DMS 273 (cell line): Measurements from ENCODE around the gene RIPOR2.
A peak's percentile ranks its signal among the peaks of the same experiment; 100 is the strongest.
"Not testable (repeated sequence)": the region's sequence is repeated elsewhere in the genome, so short reads cannot be mapped to it uniquely, and the experiment has no call there.

Experiments
- DNase-seq: peaks from one replicate; lab custom pipeline; 2025; ENCODE audit not compliant: unreplicated experiment; lab: John Stamatoyannopoulos, UW

RIPOR2 gene

DNA sequence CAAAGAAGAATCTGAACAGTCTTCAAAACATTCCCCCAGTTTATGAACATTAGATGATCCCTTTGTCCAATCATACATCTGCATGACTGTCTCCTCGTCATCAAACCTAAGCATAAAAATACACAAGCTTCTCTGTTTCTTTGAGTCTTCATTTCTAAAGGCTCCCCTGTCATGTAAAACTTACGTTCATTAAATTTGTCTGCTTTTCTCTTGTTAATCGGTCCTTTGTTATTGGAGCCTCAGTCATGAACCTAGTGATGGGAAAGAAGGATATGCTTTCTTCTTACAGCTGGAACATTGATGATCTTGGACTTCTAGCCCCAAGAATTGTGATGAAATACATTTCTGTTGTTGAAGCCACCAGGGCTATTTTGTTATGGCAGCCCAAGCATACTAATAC lies 18.0 kb upstream of the RIPOR2 start:
- no peak for DNase-seq

DNA sequence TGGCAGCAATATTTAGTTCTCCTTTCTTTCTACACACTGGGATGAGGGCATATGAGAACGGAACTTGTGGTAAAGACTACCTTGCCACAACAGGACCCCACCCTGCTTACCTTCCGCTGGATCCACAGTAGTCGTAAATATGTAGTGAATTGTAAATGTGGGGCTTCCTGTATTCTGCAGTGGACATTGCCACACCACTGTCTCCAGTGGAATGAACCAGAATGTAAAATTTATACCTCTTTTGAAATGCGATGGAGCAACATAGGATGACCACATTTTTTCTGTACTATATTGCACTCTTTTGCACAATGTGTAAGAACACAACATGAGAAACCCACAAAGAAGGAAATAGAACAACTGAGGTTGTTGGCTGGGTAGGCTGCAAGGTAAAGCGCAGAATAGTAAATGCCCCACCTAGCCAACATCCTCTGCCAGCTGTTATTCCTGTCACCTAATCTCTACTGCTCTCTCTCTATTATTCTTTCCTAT lies 16.1 kb upstream of the RIPOR2 start:
- no peak for DNase-seq

DNA sequence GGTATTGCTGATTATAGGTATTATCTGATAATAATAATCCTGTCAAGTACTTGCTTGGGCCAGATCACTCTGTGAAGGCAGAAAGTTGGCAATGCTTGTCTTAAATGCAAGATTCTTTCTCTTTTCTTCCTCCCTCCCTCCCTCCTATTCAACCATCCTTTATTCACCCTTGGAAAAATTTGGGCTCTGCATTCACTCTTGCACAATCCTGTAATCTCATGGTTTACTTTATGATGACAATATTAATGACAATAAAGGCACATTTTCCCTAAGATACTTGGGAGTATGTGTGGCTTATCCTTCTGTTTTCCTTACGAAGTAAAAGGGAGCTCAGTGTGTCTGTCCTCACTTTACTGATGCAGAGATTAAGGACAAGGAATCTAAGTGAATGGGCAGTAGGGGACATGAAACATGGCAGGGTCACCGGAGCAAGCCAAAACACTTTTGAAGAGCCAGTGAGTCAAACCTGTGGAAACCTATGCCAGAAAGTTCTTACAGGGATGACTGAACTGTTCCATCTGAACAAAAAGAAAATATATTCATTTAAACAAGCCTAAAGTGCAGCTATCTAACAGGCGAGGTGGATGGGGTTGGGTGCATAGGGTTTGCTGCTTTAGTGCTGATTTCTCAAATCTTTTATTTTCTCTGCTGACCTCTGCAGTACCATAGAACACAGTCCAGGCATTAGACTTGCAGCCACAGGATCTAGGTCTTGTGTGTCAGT lies 14.6 kb upstream of the RIPOR2 start:
- DNase-seq, result no peak

DNA sequence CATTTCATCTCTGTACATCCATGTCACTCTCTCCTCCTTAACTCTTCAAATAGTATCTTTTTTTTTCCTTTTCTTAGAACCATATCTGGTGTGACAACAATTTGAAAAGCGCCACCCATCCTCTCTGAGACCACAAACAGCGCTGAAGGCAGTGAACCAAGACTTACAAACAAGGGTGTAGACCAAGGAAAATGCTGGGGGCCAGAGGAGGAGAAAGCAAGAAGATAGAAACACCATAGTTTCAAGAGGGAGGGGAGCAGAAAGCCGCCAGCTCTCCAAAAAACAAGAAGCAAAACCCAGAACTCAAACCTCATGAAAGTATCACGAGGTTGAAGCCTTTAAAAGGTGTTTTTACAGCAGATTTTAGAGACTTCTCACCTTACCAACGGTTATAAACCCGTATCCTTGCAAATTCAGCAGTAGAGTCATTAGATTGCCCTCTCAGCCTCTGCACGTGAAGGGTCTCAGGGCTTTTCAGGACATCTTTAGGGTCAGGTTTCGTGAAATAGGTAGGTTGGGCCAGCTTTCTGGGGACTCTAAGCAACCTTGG lies 13.3 kb upstream of the RIPOR2 start:
- DNase-seq, result no peak

DNA sequence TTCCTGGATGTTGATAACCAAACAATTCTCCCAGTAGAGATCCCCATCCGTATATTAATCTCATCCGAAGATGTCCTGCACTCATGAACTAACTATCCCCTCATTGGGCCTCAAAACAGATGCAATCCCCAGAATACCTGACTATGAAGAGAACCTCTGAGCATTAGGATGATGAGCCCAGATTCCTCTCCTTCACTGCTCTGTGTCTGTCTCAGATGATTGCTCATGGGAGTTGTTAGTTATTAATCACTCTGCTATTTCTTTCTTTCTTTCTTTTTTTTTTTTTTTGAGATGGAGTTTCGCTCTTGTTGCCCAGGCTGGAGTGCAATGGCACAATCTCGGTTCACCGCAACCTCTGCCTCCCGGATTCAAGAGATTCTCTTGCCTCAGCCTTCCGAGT lies 12.5 kb upstream of the RIPOR2 start:
- DNase-seq, result not testable (repeated sequence)

DNA sequence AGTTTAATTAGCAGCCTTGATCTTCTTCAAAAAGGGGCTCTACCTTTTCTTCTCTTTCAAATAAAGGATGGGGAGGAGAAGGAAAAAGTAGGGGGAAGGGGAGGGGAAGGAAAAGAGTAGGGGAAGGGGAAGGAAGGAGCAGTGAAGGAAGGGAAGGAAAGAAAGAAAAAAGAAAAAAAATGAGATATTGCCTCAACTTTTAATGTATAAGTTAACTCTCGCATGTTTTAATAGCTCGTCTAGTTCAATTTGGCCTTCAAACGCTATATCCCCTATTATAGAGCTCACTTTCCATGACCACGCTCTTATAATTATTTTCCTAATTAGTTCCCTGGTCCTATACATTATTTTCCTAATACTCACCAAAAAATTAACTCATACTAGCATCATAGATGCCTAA lies 11.9 kb upstream of the RIPOR2 start:
- no peak for DNase-seq

DNA sequence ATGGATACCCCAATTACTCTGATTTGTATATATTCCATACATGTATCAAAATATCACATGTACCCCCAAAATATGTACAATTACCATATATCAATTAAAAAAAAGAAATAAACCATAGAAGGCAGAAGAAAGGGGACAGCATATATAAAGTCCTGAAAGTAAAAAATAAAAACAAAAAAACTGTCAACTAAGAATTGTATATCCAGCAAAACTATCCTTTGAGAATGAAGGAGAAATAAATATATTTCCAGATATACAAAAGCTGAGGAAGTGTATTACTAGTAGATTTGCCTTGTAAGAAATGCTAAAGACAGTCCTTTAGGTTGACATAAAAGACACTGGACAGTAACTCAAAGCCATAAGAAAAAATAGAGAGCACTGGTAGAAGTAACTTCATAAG lies 9.3 kb upstream of the RIPOR2 start:
- no peak for DNase-seq

DNA sequence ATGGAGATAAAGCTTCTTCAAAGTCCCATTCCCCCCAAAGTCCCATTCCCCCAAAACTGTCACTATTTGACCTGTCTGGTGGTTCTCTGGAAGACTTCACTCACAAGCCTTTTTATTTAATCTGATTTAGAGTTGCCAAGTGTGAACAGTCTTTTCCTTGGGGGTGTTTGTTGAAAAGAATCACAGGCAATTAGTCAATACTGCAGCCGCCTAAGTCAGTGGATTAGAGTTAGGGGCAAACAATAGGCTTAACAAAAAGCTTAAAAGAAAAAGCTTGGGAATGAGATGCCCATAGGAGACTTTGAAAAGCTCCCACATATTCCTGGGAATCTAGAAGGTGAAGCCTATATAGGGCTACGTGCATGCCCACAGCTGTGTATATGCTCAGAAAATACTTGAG lies 8.0 kb upstream of the RIPOR2 start:
- DNase-seq, result no peak

DNA sequence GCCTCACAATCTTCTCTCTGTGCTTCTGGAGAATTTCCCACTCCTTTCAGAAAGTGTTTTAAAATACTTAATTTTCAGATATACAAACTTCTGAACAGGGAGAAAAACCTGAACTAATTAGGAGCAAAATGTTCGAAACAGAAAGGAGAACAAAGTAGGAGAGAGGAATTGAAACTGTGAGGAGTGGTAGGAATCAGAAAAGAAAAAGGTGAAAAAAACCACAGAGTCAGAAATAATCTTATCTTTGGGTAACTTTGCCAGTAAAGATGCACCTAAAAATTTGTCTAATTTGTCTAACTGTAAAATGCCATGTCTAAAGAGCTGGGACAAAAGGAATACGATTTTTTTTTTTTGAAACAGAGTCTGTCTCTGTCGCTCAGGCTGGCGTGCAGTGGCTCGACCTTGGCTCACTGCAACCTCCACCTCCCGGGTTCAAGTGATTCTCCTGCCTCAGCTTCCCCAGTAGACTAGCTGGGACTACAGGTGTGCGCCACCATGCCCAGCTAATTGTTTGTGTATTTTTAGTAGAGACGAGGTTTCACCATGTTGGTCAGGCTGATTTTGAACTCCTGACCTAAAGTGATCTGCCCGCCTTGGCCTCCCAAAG lies 4.7 kb upstream of the RIPOR2 start:
- no peak for DNase-seq

DNA sequence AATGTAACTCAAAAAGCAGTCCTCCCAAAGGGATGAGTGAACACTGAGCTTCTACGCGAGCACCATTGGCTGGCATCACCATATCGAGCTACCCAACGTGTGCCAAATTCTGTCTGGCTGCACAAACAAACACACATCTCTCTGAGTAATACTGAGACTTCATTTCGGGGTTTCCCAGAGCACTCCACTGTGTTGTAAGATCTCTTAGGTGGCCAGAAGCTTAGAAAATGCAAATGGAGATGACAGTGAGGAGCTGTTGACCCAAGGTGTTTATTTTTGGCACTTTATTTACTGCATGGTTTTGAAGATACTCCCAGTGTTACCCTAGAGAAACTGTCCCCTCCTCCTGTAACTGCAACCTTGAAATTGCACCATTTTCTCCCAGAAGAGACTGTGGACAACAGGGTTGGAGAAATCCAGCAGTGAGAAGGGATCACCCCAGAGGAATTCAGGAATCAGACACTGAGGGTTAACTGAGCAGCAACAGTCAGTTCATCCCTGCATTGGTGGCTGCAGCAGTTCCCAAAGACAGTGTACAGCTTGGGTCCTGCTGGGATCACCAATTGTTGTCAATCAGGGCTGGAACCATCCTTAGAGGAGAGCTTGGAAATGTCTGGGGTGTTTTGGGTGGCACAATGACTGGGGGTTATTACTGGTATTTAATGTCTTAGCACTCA lies 1.0 kb upstream of the RIPOR2 start:
- no peak for DNase-seq

DNA sequence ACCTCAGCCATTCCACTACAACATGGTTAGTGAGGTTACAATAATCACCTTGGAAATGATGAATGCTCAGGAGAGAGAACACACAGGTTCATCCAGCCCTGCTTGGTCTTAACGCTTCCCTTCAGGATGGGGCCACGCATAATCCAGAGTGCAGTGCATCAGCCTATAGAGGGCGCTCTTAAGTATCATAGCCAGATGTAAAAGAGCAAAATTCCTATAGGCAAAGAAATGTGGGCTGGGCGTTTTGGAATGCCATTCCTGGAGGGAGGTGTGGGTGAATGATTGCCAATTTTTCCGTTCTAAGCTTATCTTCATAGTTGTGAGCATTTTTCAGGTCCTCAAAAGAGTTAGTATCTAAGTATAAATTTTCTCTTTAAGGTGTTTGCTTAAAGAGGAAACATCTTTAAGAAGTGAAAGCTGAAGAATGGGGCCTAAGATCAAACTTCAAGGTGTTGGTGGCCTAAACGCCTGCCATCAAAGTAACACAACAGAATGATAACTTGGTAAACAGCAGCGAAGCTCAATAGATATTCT lies 1.8 kb downstream of the RIPOR2 start:
- DNase-seq, result peak; percentile 73

DNA sequence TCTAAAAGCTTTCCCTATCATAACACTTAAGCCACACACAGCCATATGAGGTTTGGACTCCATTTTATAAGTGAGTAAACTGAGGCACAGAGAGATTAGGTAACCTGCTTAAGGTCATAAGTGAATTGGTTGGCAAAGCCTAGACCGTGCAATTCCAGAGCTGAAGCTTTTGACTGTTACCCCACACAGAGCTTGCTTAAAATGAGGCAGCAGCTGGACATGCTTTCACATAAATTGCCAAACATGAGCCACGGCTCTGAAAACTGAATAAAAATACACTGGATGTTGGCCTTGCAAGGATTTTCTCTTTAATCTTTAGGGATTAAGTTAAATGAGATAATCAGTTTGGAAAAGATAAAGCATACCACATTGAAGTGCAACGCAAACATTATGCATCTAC lies 2.5 kb downstream of the RIPOR2 start:
- DNase-seq, result no peak

DNA sequence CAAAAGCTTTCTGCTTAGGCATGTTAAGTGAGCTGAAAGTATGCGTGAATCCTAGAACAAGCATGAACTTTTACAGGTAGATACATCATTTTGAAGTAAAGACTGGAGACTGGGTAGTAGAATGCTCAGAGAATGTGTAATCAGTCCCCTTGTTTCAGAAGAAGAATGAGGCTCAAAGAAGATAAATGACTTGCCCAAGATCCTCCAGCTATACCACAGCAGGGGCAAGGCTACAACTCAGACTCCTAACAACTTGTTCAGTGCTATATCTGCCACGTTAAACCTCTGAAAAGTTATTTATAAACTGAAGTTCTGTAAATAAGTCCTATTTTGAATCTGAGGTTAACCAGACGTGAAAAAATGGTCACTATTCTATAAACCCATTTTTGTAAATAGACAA lies 2.9 kb downstream of the RIPOR2 start:
- DNase-seq, result no peak

DNA sequence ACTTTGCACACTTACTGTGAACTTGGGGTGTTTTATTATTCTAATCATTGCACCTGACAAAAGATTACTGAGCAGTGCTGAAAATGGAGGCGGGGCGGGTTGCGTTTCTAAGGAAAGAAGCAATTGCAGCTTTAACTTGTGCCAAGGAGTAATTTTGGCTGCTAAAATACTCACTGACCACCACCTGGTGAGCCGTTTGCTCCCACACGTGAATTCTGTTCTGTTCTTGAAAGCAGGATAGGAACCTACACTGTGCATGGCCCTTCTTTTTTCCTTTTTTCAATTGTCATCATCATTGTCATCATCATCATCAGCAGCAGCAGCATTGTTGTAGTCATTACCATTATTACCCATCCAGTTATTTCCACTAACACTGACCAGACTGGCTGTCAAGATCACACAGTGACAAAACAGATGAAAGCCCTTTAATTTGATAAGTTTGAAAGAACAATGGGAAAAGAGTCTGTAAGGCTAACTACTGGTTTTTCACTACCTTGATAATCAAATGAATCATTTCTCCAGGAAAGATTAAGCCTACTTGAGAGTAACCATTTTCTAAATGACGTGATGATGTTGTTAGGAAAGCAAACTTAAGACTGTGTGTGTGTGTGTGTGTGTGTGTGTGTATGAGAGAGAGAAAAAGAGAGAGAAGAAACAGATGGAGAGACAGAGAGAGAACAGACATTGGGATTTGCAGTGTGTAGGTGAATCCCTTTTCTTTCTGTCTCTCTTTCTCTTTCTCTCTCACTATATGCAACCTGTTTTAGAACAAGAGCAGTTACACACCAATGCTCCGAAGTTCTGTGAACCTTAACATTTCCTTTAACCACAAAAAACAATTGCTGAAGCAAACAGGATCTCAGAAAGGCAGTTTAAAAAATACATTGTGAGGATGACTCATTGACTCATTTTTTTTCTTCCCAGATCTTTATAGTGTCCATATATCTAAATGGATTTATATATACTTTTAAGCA lies 3.8 kb downstream of the RIPOR2 start:
- DNase-seq, result no peak

DNA sequence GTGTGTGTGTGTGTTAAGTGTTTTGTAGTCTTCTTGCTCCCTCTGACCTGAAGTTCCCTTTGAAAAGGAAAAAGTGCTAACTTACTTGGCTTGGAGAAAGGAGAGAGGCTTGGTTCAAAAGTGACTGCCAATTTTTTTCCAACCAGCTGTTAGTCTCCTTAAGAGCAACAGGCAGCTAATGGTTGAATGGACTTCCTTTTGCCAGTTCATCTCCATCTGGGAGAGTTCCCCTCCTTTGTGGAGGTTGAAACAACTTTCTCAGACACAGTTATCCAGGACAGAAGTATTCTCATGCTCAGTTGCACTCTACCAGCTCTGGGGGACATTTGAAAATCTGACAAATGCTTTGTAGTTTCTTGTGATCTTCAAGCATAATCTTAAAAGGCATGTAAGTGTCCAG lies 4.5 kb downstream of the RIPOR2 start:
- DNase-seq, result peak; percentile 65

DNA sequence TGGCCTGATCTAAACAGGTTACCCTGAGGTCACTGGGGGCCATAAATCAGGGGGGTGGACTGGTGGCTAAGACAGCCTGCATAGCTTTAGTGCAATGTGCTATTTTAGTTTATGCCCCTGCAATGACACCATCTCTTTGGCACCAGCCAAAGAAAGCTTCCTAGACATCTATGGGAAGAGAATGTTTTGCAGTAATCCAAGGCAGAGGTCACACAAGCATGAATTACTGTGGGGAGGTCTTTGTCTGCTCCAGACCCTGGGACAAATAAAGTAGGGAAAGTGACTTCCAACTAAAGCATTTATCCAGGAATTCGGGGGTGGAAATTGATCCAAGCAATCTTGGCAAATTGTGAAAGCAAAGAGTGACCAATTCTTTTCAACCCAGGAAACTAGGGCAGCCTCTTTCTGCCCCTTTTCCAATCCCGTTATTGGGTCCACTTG lies 5.3 kb downstream of the RIPOR2 start:
- DNase-seq, result no peak

DNA sequence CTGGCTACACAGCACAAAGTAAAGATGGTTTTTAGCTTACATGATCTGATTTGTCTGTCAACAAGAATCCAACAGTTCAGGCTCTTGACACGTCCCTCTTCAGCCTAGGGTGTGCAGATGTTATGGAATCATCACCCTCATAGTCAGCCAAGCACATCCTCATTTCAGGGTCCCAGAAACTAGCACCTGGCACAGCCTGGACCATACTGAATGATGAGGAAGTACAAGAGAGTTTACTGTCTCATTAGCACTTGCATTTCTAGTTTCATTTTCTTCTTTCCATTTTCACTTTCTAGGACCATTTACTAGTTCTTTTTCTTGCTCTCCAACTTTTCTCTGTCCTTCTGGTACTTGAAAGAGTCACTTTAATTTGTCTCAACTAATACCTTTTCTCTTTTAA lies 6.5 kb downstream of the RIPOR2 start:
- DNase-seq, result no peak

DNA sequence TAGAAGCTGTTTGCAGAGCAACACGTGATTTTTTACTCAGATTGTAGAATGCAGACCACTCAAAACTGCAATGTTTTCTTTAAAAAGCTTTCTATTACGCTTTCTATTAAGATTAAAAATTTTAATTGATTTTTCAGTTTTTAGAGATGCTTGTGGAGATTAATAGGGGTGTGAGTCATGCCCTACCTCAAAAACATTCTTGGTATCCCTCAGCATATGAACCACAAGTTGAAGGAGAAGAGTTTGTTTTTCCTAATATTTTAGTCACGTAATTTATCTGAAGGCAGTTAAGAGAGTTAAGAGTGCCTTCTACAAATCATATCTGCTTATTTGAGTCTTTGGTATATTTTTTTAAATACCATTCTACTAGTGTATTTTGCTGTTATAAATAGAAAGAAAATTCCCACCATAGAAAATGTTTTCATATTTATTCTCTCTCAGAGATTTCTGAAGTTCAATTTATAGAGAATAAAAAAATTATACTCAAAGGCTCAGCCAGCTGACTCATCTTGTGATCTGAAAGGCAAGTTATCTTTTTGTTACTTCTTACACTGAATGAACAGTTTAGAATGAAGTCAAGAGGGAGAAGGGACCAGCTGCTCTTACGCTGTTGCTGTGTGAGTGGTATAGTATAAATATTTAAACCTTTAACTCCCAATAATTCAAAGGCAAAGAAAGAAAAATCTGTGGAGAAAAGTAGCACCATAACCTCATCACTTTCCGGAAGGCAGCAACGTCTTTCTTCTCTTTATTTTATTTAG lies 7.6 kb downstream of the RIPOR2 start:
- no peak for DNase-seq

DNA sequence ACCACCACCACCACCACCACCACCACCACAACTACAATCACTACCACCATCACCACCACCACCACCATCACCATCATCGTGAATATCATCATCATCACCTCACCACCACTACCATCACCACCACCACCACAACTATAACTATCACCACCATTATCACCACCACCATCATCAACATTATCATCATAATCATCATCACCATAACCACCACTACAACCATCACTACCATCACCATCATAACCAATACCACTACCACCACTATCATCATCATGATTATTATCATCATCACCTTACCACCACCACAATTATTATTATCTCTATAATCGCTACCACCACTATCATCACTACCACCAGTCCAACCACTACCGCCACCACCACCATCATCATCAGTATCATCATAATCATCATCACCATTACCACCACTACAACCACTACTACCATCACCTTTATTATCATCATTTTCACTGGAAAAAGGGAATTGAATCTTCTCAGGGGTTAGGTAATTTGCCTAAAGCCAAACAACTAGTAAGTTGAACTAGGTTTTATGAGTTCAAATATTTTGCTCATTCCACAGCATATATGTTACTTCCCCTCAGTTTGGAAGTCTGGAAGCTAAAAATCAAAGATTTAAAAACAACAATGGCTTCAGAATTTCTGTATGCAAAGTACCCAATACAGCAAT lies 8.3 kb downstream of the RIPOR2 start:
- no peak for DNase-seq
